IMR-90 (cell line): ENCODE data around the gene EPB41L2. TPM values are rescaled to one million over a fixed set of nuclear protein-coding genes. Genes with fewer than 3 reads are reported as not detected.
A peak's percentile ranks its signal among the peaks of the same experiment; 100 is the strongest.

ENCODE experiments used
- ATAC-seq: fragments of 200-7000 bp; cut with Tn5 transposase; 2 replicates; pipeline ENCODE4 v1.9.1; 2020; ENCODE audit warnings: low read depth, mild to moderate bottlenecking, moderate library complexity
- BruUV-seq: library from RNA; stranded (reverse); fragments of 400-500 nt; replicated peaks from 2 replicates; lab custom pipeline; 2021; lab: Mats Ljungman, UMichigan
- CTCF ChIA-PET: fragments of 300-600 bp; formaldehyde crosslinking; extraction: SDS; loops from one replicate; lab custom pipeline; 2021; ENCODE audit warnings: antibody characterized with exemption; lab: Yijun Ruan, JAX
- POLR2A ChIA-PET: fragments of 300-600 bp; sonication (Branson Sonifier 250); formaldehyde crosslinking; loops from one replicate; lab custom pipeline; 2022; ENCODE audit warnings: antibody characterized with exemption; ENCODE audit not compliant: unreplicated experiment; lab: Charles Lee
- DNase-seq: peaks from one replicate; pipeline ENCODE4 v3.0.0; 2013
- H2AFZ ChIP-seq: replicated peaks from 2 replicates; pipeline ENCODE3; 2013; ENCODE audit warnings: low read length, mild to moderate bottlenecking; ENCODE audit not compliant: poor library complexity
- H2AK5ac ChIP-seq: 2 replicates; pipeline ENCODE4 v1.6.1; 2013; ENCODE audit warnings: low read depth, low read length, inconsistent platforms
- H2AK9ac ChIP-seq: replicated peaks from 2 replicates; pipeline ENCODE3; 2013; ENCODE audit warnings: mild to moderate bottlenecking, low read depth, low read length, moderate library complexity; ENCODE audit not compliant: poor library complexity
- H2BK120ac ChIP-seq: 2 replicates; pipeline ENCODE4 v1.6.1; 2013; ENCODE audit warnings: low read depth, low read length, inconsistent platforms
- H2BK15ac ChIP-seq: 3 replicates; pipeline ENCODE4 v1.6.1; 2013; ENCODE audit warnings: low read depth, low read length, inconsistent platforms
- H2BK20ac ChIP-seq: 2 replicates; pipeline ENCODE4 v1.6.1; 2013; ENCODE audit warnings: low read depth, mild to moderate bottlenecking, inconsistent platforms, low read length, moderate library complexity
- H2BK5ac ChIP-seq: 2 replicates; pipeline ENCODE4 v1.6.1; 2013; ENCODE audit warnings: mild to moderate bottlenecking, low read depth, low read length, inconsistent platforms; ENCODE audit not compliant: poor library complexity, severe bottlenecking
- H3K14ac ChIP-seq: replicated peaks from 2 replicates; pipeline ENCODE4 v1.6.1; 2013; ENCODE audit warnings: low read depth, low read length, inconsistent platforms
- H3K18ac ChIP-seq: 2 replicates; pipeline ENCODE4 v1.6.1; 2013; ENCODE audit warnings: low read depth, low read length, control low read depth
- H3K23ac ChIP-seq: 2 replicates; pipeline ENCODE4 v1.6.1; 2013; ENCODE audit warnings: low read depth, low read length, inconsistent platforms
- H3K27ac ChIP-seq: 2 replicates; pipeline ENCODE4 v1.5.1; 2013; ENCODE audit warnings: mild to moderate bottlenecking, control low read depth, low read length; ENCODE audit not compliant: insufficient read depth
- H3K27me3 ChIP-seq: 2 replicates; pipeline ENCODE4 v1.6.1; 2013; ENCODE audit warnings: low read length; ENCODE audit not compliant: control insufficient read depth, insufficient read depth
- H3K36me3 ChIP-seq: 2 replicates; pipeline ENCODE4 v1.6.1; 2013; ENCODE audit warnings: low read length, mixed read lengths; ENCODE audit not compliant: control insufficient read depth, insufficient read depth
- H3K4ac ChIP-seq: 2 replicates; pipeline ENCODE4 v1.6.1; 2013; ENCODE audit warnings: low read depth, low read length, inconsistent platforms
- H3K4me1 ChIP-seq: 2 replicates; pipeline ENCODE4 v1.6.1; 2013; ENCODE audit warnings: low read length, mixed read lengths; ENCODE audit not compliant: control insufficient read depth, insufficient read depth
- H3K4me2 ChIP-seq: 2 replicates; pipeline ENCODE4 v1.6.1; 2013; ENCODE audit warnings: low read depth, mild to moderate bottlenecking, control low read depth, low read length, moderate library complexity
- H3K4me3 ChIP-seq: 2 replicates; pipeline ENCODE4 v1.5.1; 2013; ENCODE audit warnings: low read depth, mild to moderate bottlenecking, control low read depth, low read length, moderate library complexity; ENCODE audit not compliant: insufficient read depth
- H3K56ac ChIP-seq: 2 replicates; pipeline ENCODE4 v1.6.1; 2013; ENCODE audit warnings: low read length, inconsistent platforms; ENCODE audit not compliant: insufficient read depth; ENCODE audit errors: extremely low read depth
- H3K79me1 ChIP-seq, 2 experiments: 2 replicates each; pipeline ENCODE4 v1.6.1; 2013; ENCODE audit warnings: low read length in 2 of 2, inconsistent platforms in 1 of 2, low read depth in 1 of 2
- H3K9ac ChIP-seq: 2 replicates; pipeline ENCODE4 v1.6.1; 2013; ENCODE audit warnings: low read depth, low read length, control low read depth
- H3K9me1 ChIP-seq: 2 replicates; pipeline ENCODE4 v1.6.1; 2013; ENCODE audit warnings: low read length, inconsistent platforms; ENCODE audit not compliant: insufficient read depth
- H3K9me3 ChIP-seq: 2 replicates; pipeline ENCODE4 v1.6.1; 2013; ENCODE audit warnings: low read length; ENCODE audit not compliant: control insufficient read depth, insufficient read depth
- H4K20me1 ChIP-seq: 2 replicates; pipeline ENCODE4 v1.6.1; 2013; ENCODE audit warnings: low read length, inconsistent platforms; ENCODE audit not compliant: insufficient read depth
- H4K5ac ChIP-seq: 2 replicates; pipeline ENCODE4 v1.6.1; 2013; ENCODE audit warnings: mild to moderate bottlenecking, low read depth, low read length, control low read depth
- H4K8ac ChIP-seq, 2 experiments: 2 replicates each; pipeline ENCODE4 v1.6.1; 2013; ENCODE audit warnings: low read depth in 2 of 2, low read length in 2 of 2, control low read depth in 1 of 2, inconsistent platforms in 1 of 2
- H4K91ac ChIP-seq: 2 replicates; pipeline ENCODE4 v1.6.1; 2013; ENCODE audit warnings: low read depth, low read length, inconsistent platforms; ENCODE audit not compliant: insufficient read depth
- CEBPB ChIP-seq: IDR thresholded peaks from 2 replicates; pipeline ENCODE4 v1.6.1; 2012; ENCODE audit warnings: low read depth, low read length, improper control_type of control experiment
- POLR2A ChIP-seq: IDR thresholded peaks from 2 replicates; pipeline ENCODE4 v1.6.1; 2012; ENCODE audit warnings: mild to moderate bottlenecking, low read depth, low read length
- WGBS, 2 experiments: methylation state at CpG; one replicate each; pipeline versions ENCODE4 v1.1.5 to v1.1.7; 2013; ENCODE audit warnings: missing lambda C conversion rate in 2 of 2; ENCODE audit not compliant: insufficient read length in 1 of 2; ENCODE audit errors: extremely low coverage in 2 of 2; 5-methylcytosine and 5-hydroxymethylcytosine counted together
- dilution Hi-C: fragments of 300-500 bp; cut with HindIII; formaldehyde crosslinking; loops from one replicate; pipeline ENCODE4 v1.14.3; 2018; ENCODE audit warnings: low sequenced_read_pairs; ENCODE audit not compliant: unreplicated experiment
- in situ Hi-C: fragments of 300-500 bp; cut with MboI; formaldehyde crosslinking; loops from 3 replicates; pipeline ENCODE4 v1.14.3; 2019; ENCODE audit warnings: low sequenced_read_pairs, inconsistent platforms, mixed read lengths
- intact Hi-C: fragments of 100-400 bp; cut with micrococcal nuclease; formaldehyde crosslinking; loops from 2 replicates; pipeline ENCODE4 v1.10.0; 2022
- polyA plus RNA-seq, 3 experiments: library from polyadenylated mRNA; depleted of rRNA; stranded (reverse); fragments of >200 nt; gene quantifications; 2 replicates each; pipeline ENCODE4 v1.2.3, GENCODE V29; 2012; ENCODE audit warnings: low replicate concordance in 1 of 3
- total RNA-seq: library from RNA; depleted of rRNA; stranded (reverse); fragments of >200 nt; gene quantifications from 2 replicates; pipeline ENCODE4 v1.2.3, GENCODE V29; 2012

Gene EPB41L2
- total and polyA plus RNA-seq, 2 of the 4 experiments (the other 2 are of a cell fraction), result 85.7 to 99.8 TPM

GRCh38 chr6:130968476-130968875, 94.6 kb downstream of the EPB41L2 start (continued):
- TF ChIP-seq POLR2A, result no peak

DNA sequence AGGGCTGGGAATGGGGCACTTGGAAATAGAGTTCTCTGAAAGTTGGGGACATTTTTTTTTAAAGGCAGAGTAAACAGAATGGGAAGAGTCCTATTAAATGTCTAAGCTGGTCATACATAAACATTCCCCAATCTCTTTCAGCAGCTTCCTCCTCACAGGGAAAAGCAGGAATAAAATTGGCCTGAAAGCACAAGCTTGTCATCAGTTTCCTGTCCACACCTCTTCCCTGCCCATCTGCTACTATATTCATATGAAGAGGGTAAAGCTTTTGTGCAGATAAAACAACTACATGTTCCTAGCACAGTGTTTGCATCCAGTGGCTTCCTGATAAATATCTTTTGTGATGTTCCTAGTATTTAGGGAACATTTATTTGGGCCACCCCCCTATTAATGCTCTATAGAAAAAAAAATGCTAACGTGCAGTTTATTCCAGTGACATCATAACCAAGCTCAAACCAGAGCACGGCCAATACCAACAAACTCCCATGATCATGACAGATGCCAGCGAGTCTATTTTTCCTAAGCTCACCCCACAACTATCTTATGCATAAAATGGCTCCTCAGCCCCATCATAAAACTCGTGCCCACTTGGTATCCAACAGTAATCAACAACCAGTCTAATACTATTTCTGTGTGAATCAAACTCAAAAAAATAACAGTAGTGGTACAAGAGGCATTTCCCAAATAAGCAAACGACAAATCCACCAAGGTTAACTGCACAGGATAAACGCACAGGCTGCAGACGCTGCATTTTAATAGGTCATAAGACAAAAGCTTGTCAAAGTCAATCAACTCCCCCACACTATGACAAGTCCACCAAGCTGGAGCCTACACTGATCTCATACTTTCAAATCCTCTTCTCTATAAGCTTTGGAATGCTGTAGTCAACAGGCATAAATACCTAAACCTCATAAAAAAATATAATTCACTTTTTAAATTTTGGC, 95.3 kb downstream of the EPB41L2 start:
- dilution Hi-C loops, result no loop called here
- Histone ChIP-seq H4K8ac (peak overlapping the region in 1 of 2 experiments; percentile 23; a peak in 1 of 4 replicates), H3K27ac (peak overlapping the region; percentile 46; the same call in 1 of the 2 replicates), H2BK20ac (peak overlapping the region; percentile 31; the same call in 1 of the 2 replicates), H4K5ac (peak overlapping the region; percentile 64), H3K4me3 (no peak overlapping the region), H3K36me3 (no peaks in the 10 kb centered on the region; the same call in 1 of the 2 replicates), H2AFZ (no peak overlapping the region), H3K23ac (peak overlapping the region; percentile 82), H3K4me1 (peaks cover 30% of the 10 kb centered on the region), H2BK120ac (peak overlapping the region; percentile 39), H3K56ac (no peak overlapping the region), H3K18ac (peak overlapping the region; percentile 93), H3K9me1 (peaks cover 19% of the 10 kb centered on the region), H2AK5ac (no peak overlapping the region; the same call in 1 of the 2 replicates), H3K27me3 (no peaks in the 10 kb centered on the region), H2BK15ac (0 out of 3 replicates have a peak overlapping the region, but pooled peaks have one; percentile 19), H3K4me2 (peak overlapping the region; percentile 99), H4K20me1 (peaks cover 39% of the 10 kb centered on the region; the same call in 1 of the 2 replicates), H2AK9ac (peak overlapping the region; percentile 6), H3K4ac (peak overlapping the region; percentile 49), H3K14ac (peak overlapping the region; percentile 83), H4K91ac (peak overlapping the region; percentile 25), H3K9ac (no peak overlapping the region; the same call in 1 of the 2 replicates), H3K79me1 (peaks cover 32 to 80% of the 10 kb centered on the region in 2 experiments), H3K9me3 (no peaks in the 10 kb centered on the region), H2BK5ac (peak overlapping the region; percentile 90)
- DNase-seq, result peak; percentile 50
- CTCF ChIA-PET, result interaction anchor here (0.7 to 1.0 kb wide), 3 partner anchors 7 to 790 kb away, joined by 3 to 10 read pairs (median 6); no protein-coding TSS in a partner anchor
- in situ Hi-C loops, result no loop called here
- 62% methylated on average over 4 of the region's 7 CpGs; no CpG with 5 or more reads in 1 of the 2 experiments for WGBS, 2 experiments
- POLR2A ChIA-PET, result no interaction called here
- BruUV-seq, result no TSS peak
- ATAC-seq, result no peak
- no peak for TF ChIP-seq CEBPB
- intact Hi-C loops, result loop anchor here (2.0 to 5.0 kb wide), 2 partner anchors 60 to 93 kb away; no protein-coding TSS in a partner anchor
